Heart left ventricle (tissue), 16 donors: ENCODE results near the gene DHCR24. TPM values are rescaled to one million over a fixed set of nuclear protein-coding genes. Genes with fewer than 3 reads are reported as not detected.

Experiments used
- ATAC-seq, 4 donors: fragments of 200-7000 bp; cut with Tn5 transposase; one replicate each; pipeline ENCODE4 v1.9.1; 2020 to 2022; ENCODE audit warnings: moderate library complexity in 4 of 4, mild to moderate bottlenecking in 3 of 4, moderate number of reproducible peaks in 1 of 4
- DNase-seq, 5 donors: peaks; one replicate each; pipeline ENCODE4 v3.0.0-alpha.2; 2020
- H3K27ac ChIP-seq, 12 donors: fragments of 200-600 bp; sonication (generic) in 4 of 12; one replicate each; pipeline versions ENCODE4 v1.5.0 to v1.8.0; 2016 to 2022; ENCODE audit warnings: mild to moderate bottlenecking in 2 of 12
- H3K27me3 ChIP-seq, 9 donors: fragments of 200-600 bp; sonication (generic) in 2 of 9; one replicate each; pipeline versions ENCODE4 v1.5.1 to v1.8.0; 2016 to 2022; ENCODE audit warnings: mild to moderate bottlenecking in 3 of 9
- H3K36me3 ChIP-seq, 9 donors: fragments of 200-600 bp; sonication (generic) in 2 of 9; one replicate each; pipeline versions ENCODE4 v1.5.0 to v1.8.0; 2018 to 2022; ENCODE audit warnings: mild to moderate bottlenecking in 2 of 9
- H3K4me1 ChIP-seq, 12 donors: fragments of 200-600 bp; sonication (generic) in 4 of 12; one replicate each; pipeline versions ENCODE4 v1.5.0 to v1.8.0; 2016 to 2022; ENCODE audit warnings: mild to moderate bottlenecking in 3 of 12
- H3K4me3 ChIP-seq, 12 donors: fragments of 200-600 bp; sonication (generic) in 4 of 12; one replicate each; pipeline versions ENCODE4 v1.5.0 to v1.8.0; 2017 to 2022; ENCODE audit warnings: mild to moderate bottlenecking in 9 of 12, moderate library complexity in 4 of 12
- H3K9me3 ChIP-seq, 12 donors: fragments of 200-600 bp; sonication (generic) in 4 of 12; one replicate each; pipeline versions ENCODE4 v1.5.0 to v1.8.0; 2016 to 2022; ENCODE audit warnings: mild to moderate bottlenecking in 1 of 12
- POLR2A ChIP-seq, 2 donors: fragments of 450-650 bp; IDR thresholded peaks; one replicate each; pipeline ENCODE4 v1.6.1; 2017; ENCODE audit warnings: antibody characterized with exemption in 2 of 2, mild to moderate bottlenecking in 2 of 2, moderate library complexity in 2 of 2
- WGBS, 4 donors: extraction: QIAGEN DNeasy Blood & Tissue Kit in 2 of 4; methylation state at CpG; one replicate each; pipeline versions ENCODE4 v1.1.5 to v1.1.7; 2013 to 2018; 5-methylcytosine and 5-hydroxymethylcytosine counted together
- intact Hi-C, 10 donors: fragments of 100-400 bp; cut with DNase I; formaldehyde crosslinking; loops; one replicate each; pipeline versions ENCODE4 v1.11.1 to v1.14.2; 2022
- polyA plus RNA-seq, 2 donors: library from polyadenylated mRNA; stranded (reverse); fragments of 200-250 nt; gene quantifications; one replicate each; pipeline ENCODE4 v1.2.3, GENCODE V29; 2013
- total RNA-seq, 9 donors: library from RNA; depleted of rRNA in 2 of 9; stranded (reverse); fragments of >200 nt in 2 of 9; fragmentation: NEBNext Ultra II Directional in 3 of 9; extraction: Animal tissue kit (Norgen Biotek cat#: 25700) in 3 of 9; gene quantifications; one replicate each; pipeline versions ENCODE4 v1.1.0 to v1.2.4, GENCODE V29; 2016 to 2023
- TF ChIP-seq, protein P1 (sequence below), 12 donors: fragments of 200-600 bp; sonication (generic) in 4 of 12; IDR thresholded peaks; one replicate each; pipeline versions ENCODE4 v1.5.0 to v1.8.0; 2018 to 2022; ENCODE audit warnings: antibody characterized with exemption in 12 of 12, mild to moderate bottlenecking in 5 of 12
- donor health status: ischemic (EF 13 %, LVEDD 7.1; RV severe dilation, severe dysfunction).
- donor health status: healthy with polysubstance abuse.
- donor health status: DM: no; HTN: yes; CAD: no.
- donor health status: DM: no; HTN: no; CAD: no.
- donor health status: ischemic (EF 25% LVEDD 6.9; RV normal size, moderate dysfunction).
- donor health status: ischemic (EF 25% LVEDD 5.7; RV mildly dilated, moderate dysfunction).
- donor health status: healthy.
- donor health status: DM: yes; HTN: yes; CAD: no.
- donor health status: ischemic (EF 35%, LVEDD 5.7; RV mildly dilated, moderate dysfunction).
- donor health status: nonischemic (EF 11% LVEDD 7.7; RV severe dilation, severe dysfunction).
- donor health status: DM: yes; HTN: yes; CAD: no.
- donor health status: PGD.
- donor health status: ischemic (EF 29% LVEDD 5.4; RV normal size, mild dysfunction).
- donor health status: nonischemic (EF 23%, LVEDD 6.1; RV moderate dilation, normal function).

Gene DHCR24
- total and polyA plus RNA-seq, 11 donors, result 5.3 to 109 (median 25.4) TPM

DNA sequence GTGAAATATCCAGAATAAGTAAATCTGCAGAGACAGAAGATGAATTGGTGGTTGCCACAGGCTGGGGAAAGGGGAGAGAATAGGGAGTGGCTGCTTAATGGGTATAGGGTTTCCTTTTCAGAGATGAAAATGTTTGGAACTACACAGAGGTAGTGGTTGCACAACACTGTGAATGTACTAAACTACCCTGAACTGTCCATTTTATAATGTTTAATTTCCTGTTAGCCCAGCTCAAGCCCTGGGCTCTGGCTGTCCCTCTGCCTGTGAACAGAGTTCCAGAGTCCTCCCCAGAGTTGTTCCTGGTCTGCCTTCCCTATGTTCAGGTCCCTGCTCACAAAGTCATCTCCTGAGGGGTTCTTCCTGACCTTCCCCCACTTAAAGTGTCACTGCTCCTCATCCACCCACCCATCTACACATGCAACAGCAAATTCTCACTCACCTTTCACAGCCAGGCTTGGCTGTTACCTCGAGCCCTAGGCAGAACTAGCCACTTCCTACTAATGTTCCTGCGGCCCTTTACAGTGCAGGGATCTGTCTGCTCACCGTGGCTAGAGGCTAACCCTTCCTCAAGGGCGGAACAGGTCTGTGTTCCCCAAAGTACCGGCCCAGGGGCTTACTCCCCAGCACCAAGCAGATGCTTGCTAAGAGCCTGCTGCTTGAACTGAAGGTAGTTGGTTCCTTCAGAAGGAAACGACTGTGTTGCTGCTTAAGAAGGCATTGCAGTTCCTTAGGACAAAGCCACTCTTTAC is 22.4 kb downstream of the DHCR24 start:
- intact Hi-C loops, result no loop called here
- ATAC-seq (no peak), DNase-seq (no peak)
- Histone ChIP-seq H3K9me3 (no peaks in the 10 kb centered on the region), H3K27ac (no peak overlapping the region), H3K4me1 (peaks cover 0 to 10% (median 0%) of the 10 kb centered on the region in 12 donors), H3K27me3 (no peaks in the 10 kb centered on the region), H3K4me3 (no peak overlapping the region), H3K36me3 (peaks cover 0 to 36% (median 7%) of the 10 kb centered on the region in 9 donors)
- WGBS, 4 donors, result 89 to 94% (median 92%) methylated on average over 6 of the region's 6 CpGs
- TF ChIP-seq POLR2A (IDR thresholded peaks at IDR 0.05), result no peak
- TF ChIP-seq, protein P1, sequence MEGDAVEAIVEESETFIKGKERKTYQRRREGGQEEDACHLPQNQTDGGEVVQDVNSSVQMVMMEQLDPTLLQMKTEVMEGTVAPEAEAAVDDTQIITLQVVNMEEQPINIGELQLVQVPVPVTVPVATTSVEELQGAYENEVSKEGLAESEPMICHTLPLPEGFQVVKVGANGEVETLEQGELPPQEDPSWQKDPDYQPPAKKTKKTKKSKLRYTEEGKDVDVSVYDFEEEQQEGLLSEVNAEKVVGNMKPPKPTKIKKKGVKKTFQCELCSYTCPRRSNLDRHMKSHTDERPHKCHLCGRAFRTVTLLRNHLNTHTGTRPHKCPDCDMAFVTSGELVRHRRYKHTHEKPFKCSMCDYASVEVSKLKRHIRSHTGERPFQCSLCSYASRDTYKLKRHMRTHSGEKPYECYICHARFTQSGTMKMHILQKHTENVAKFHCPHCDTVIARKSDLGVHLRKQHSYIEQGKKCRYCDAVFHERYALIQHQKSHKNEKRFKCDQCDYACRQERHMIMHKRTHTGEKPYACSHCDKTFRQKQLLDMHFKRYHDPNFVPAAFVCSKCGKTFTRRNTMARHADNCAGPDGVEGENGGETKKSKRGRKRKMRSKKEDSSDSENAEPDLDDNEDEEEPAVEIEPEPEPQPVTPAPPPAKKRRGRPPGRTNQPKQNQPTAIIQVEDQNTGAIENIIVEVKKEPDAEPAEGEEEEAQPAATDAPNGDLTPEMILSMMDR (IDR thresholded peaks at IDR 0.05), result no peak

DNA sequence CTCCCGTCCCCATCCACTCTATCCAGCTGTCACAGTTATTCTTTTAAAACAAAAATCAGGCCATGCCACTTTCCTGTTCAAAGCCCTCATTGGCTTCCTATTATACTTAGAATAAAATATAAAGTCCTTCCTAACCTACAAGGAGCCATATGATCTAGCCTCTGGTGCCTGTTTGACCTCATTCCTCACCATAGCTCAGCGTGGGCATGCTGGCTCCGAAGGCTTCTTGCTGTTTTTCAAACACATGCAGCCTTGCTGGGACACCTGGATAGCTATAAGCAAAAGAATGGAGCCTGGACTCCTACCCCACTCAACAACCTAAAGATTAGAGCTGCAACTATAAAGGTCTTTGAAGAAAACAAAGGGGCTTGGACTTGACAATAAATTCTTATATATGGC is 23.7 kb downstream of the DHCR24 start:
- intact Hi-C loops, result no loop called here
- Histone ChIP-seq H3K4me3 (no peak overlapping the region), H3K27ac (no peak overlapping the region), H3K27me3 (no peaks in the 10 kb centered on the region), H3K9me3 (no peaks in the 10 kb centered on the region), H3K4me1 (peaks cover 0 to 10% (median 0%) of the 10 kb centered on the region in 12 donors), H3K36me3 (peaks cover 0 to 29% (median 7%) of the 10 kb centered on the region in 9 donors)
- no peak for TF ChIP-seq POLR2A (IDR thresholded peaks at IDR 0.05)
- TF ChIP-seq, protein P1 (IDR thresholded peaks at IDR 0.05), result no peak
- ATAC-seq (no peak), DNase-seq (no peak)
- 94 to 95% (median 94%) methylated on average over 3 of the region's 3 CpGs for WGBS, 4 donors

DNA sequence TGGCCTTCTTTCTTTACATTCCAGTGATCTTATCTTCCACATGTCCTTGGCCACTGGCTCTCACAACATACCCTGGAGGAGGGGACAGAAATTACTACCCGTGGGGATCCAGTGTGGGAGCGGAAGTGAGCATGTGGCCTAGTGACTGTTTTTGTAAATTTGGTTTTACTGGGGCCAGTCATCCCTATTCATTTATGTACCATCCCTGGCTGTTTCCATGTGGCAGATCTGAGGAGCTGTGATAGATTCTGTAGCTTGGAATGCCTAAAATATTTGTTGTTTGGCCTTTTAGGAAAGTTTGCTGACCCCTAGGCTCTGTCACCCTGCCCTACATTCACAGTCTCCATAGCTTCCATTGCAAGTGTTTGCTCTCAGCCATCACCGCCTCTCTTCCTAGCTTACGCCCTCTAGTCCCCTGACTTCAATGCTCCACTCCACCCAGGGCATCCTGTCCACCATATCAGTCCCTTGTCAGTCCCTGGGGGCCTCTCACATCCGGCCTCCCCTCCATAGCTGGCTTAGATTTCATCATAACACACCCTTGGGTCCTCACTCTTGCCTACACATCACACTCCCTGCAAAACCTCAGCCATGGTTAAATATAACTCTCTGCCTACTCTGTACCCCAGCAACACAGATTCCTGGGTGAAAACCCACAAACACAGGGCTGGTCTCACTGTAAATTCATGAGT is 25.8 kb downstream of the DHCR24 start:
- Histone ChIP-seq H3K27me3 (no peaks in the 10 kb centered on the region), H3K4me1 (peaks cover 0 to 10% (median 0%) of the 10 kb centered on the region in 12 donors), H3K4me3 (no peak overlapping the region), H3K36me3 (peaks cover 0 to 25% (median 7%) of the 10 kb centered on the region in 9 donors), H3K27ac (no peak overlapping the region), H3K9me3 (no peaks in the 10 kb centered on the region)
- intact Hi-C loops, result no loop called here
- no peak for DNase-seq
- WGBS, 4 donors, result 57 to 62% (median 59%) methylated on average over 5 of the region's 5 CpGs
- TF ChIP-seq, protein P1 (IDR thresholded peaks at IDR 0.05), result no peak
- no peak for TF ChIP-seq POLR2A (IDR thresholded peaks at IDR 0.05)
- peak in 3 of 4 donors; percentile 44 to 58 (median 46) for ATAC-seq

- DNase-seq (no peak), ATAC-seq (no peak)
- Histone ChIP-seq H3K4me1 (peaks cover 0 to 10% (median 0%) of the 10 kb centered on the region in 12 donors), H3K27ac (no peak overlapping the region), H3K27me3 (no peaks in the 10 kb centered on the region), H3K4me3 (no peak overlapping the region), H3K9me3 (no peaks in the 10 kb centered on the region), H3K36me3 (peaks cover 0 to 17% (median under 1%) of the 10 kb centered on the region in 9 donors)
- intact Hi-C loops, result no loop called here
- WGBS, 4 donors, result 93 to 95% (median 93%) methylated on average over 5 of the region's 5 CpGs
- TF ChIP-seq POLR2A (IDR thresholded peaks at IDR 0.05), result no peak
- TF ChIP-seq, protein P1 (IDR thresholded peaks at IDR 0.05), result no peak
These were observed 27.1 kb downstream of the DHCR24 start for GRCh38 chr1:54859700-54860391.
